K562 (cell line): ENCODE results near the gene CD82. TPM values are rescaled to one million over a fixed set of nuclear protein-coding genes. Genes with fewer than 3 reads are reported as not detected.

Source experiments
- BCOR ChIP-seq: fragments of 450-650 bp; IDR thresholded peaks from 2 replicates; pipeline ENCODE4 v1.6.1; 2016
- BRD4 ChIP-seq: fragments of 200-600 bp; sonication (generic); IDR thresholded peaks from 2 replicates; pipeline ENCODE4 v1.6.1; 2017; ENCODE audit warnings: inconsistent platforms
- CREBBP ChIP-seq: IDR thresholded peaks from one replicate; pipeline ENCODE4 v1.6.1; 2012; ENCODE audit warnings: low read depth, mild to moderate bottlenecking, control low read depth, inconsistent platforms, low read length
- FOXA1 ChIP-seq: fragments of 450-650 bp; IDR thresholded peaks from 2 replicates; pipeline ENCODE4 v1.6.1; 2016; ENCODE audit warnings: mild to moderate bottlenecking, borderline replicate concordance
- GTF2B ChIP-seq: IDR thresholded peaks from 2 replicates; pipeline ENCODE4 v1.6.1; 2011; ENCODE audit not compliant: insufficient read length; ENCODE audit errors: extremely low read depth
- HDAC1 ChIP-seq, 2 experiments: fragments of 450-650 bp; IDR thresholded peaks; 2 replicates each; pipeline ENCODE4 v1.6.1; 2016 to 2017; ENCODE audit warnings: inconsistent platforms in 1 of 2, mild to moderate bottlenecking in 1 of 2, moderate library complexity in 1 of 2
- HDAC2 ChIP-seq: fragments of 450-650 bp; IDR thresholded peaks from 2 replicates; pipeline ENCODE4 v1.6.1; 2016; ENCODE audit warnings: mild to moderate bottlenecking
- HDAC3 ChIP-seq: fragments of 450-650 bp; IDR thresholded peaks from 2 replicates; pipeline ENCODE4 v1.6.1; 2018; ENCODE audit warnings: borderline replicate concordance, mild to moderate bottlenecking, moderate library complexity; ENCODE audit not compliant: partially characterized antibody
- HMGXB4 ChIP-seq: sonication (generic); formaldehyde crosslinking; IDR thresholded peaks from 2 replicates; pipeline ENCODE4 v1.8.1; 2023; ENCODE audit warnings: mild to moderate bottlenecking, missing genetic modification reagents
- ILF3 ChIP-seq: fragments of 450-650 bp; IDR thresholded peaks from 2 replicates; pipeline ENCODE4 v1.6.1; 2018; ENCODE audit warnings: antibody characterized with exemption, mild to moderate bottlenecking, moderate library complexity, borderline replicate concordance
- KAT7 ChIP-seq: sonication (generic); formaldehyde crosslinking; IDR thresholded peaks from 2 replicates; pipeline ENCODE4 v1.8.0; 2022; ENCODE audit warnings: missing genetic modification reagents, mild to moderate bottlenecking, borderline replicate concordance
- KDM1A ChIP-seq, 2 experiments: fragments of 450-650 bp; IDR thresholded peaks; 2 replicates each; pipeline ENCODE4 v1.6.1; 2016; ENCODE audit warnings: mild to moderate bottlenecking in 2 of 2
- KLF6 ChIP-seq: fragments of 250-450 bp; sonication (Bioruptor Pico); IDR thresholded peaks from 2 replicates; pipeline ENCODE4 v1.4.0; 2020; ENCODE audit warnings: mild to moderate bottlenecking, moderate library complexity, borderline replicate concordance
- MXI1 ChIP-seq: IDR thresholded peaks from 2 replicates; pipeline ENCODE4 v1.6.1; 2011; ENCODE audit warnings: low read depth, mild to moderate bottlenecking, improper control_type of control experiment, low read length
- NCOA1 ChIP-seq: fragments of 450-650 bp; IDR thresholded peaks from 2 replicates; pipeline ENCODE4 v1.6.1; 2016; ENCODE audit warnings: low read depth
- NFXL1 ChIP-seq: fragments of 450-650 bp; formaldehyde crosslinking; IDR thresholded peaks from 2 replicates; pipeline ENCODE4 v1.4.0; 2021; ENCODE audit warnings: mild to moderate bottlenecking
- NR2C1 ChIP-seq, 2 experiments: fragments of 450-650 bp; IDR thresholded peaks; 2 replicates each; pipeline ENCODE4 v1.6.1; 2017; ENCODE audit warnings: mild to moderate bottlenecking in 2 of 2, antibody characterized with exemption in 1 of 2, inconsistent platforms in 1 of 2, missing compliant biosample characterization in 1 of 2, missing genetic modification characterization in 1 of 2
- SRSF1 ChIP-seq: fragments of 200-400 bp; formaldehyde crosslinking; IDR thresholded peaks from 2 replicates; pipeline ENCODE4 v1.6.1; 2017; ENCODE audit warnings: mild to moderate bottlenecking, low read depth, low read length, moderate library complexity
- STAT6 ChIP-seq: sonication (generic); formaldehyde crosslinking; IDR thresholded peaks from 2 replicates; pipeline ENCODE4 v1.8.1; 2023; ENCODE audit warnings: mild to moderate bottlenecking, missing genetic modification reagents
- XRCC4 ChIP-seq: IDR thresholded peaks from one replicate; pipeline ENCODE4 v1.6.1; 2011; ENCODE audit not compliant: insufficient read depth, insufficient read length; ENCODE audit errors: extremely low read depth
- ZC3H4 ChIP-seq: sonication (generic); formaldehyde crosslinking; IDR thresholded peaks from 2 replicates; pipeline ENCODE4 v1.9.0; 2021; ENCODE audit warnings: missing genetic modification reagents, borderline replicate concordance
- ZKSCAN1 ChIP-seq: fragments of 150-350 bp; IDR thresholded peaks from 2 replicates; pipeline ENCODE4 v1.6.1; 2016; ENCODE audit warnings: low read depth, low read length
- ZNF398 ChIP-seq: fragments of 250-450 bp; sonication (Bioruptor Pico); IDR thresholded peaks from 2 replicates; pipeline ENCODE4 v1.8.0; 2021; ENCODE audit warnings: moderate library complexity, mild to moderate bottlenecking, inconsistent platforms
- ZNF583 ChIP-seq: fragments of 250-450 bp; sonication (Bioruptor Pico); IDR thresholded peaks from 2 replicates; pipeline ENCODE4 v1.4.0; 2020
- ZSCAN32 ChIP-seq: fragments of 450-650 bp; formaldehyde crosslinking; IDR thresholded peaks from 2 replicates; pipeline ENCODE4 v1.4.0; 2020; ENCODE audit warnings: mild to moderate bottlenecking, moderate library complexity
- polyA plus RNA-seq, 8 experiments: library from polyadenylated mRNA; depleted of rRNA in 4 of 8; stranded (reverse) in 5 of 8; unstranded in 3 of 8; fragments of >200 nt; fragmentation: Nextera tagmentation in 2 of 8; fragmentation: Illumina TruSeq in 1 of 8; extraction: Ambion mirVana in 2 of 8; extraction: Trizol in 1 of 8; gene quantifications; 2 replicates each; pipeline versions ENCODE4 v1.2.1 to v1.2.3, GENCODE V29; 2011 to 2014; ENCODE audit warnings: inconsistent platforms in 1 of 8, missing spikeins in 1 of 8
- total RNA-seq, 7 experiments: library from RNA; depleted of rRNA in 6 of 7; stranded (reverse); fragments of >200 nt in 6 of 7; fragmentation: Illumina TruSeq in 2 of 7; extraction: Trizol in 2 of 7; gene quantifications; 2 replicates each; pipeline versions ENCODE4 v1.2.1 to v1.2.3, GENCODE V29; 2011 to 2021; ENCODE audit warnings: low replicate concordance in 1 of 7

CD82 gene
- total and polyA plus RNA-seq, 9 of the 15 experiments (the other 6 are each of a cell fraction or from before 2014, with no cell fraction given), result 0.27 to 9.4 (median 3.0) TPM

- no peak for TF ChIP-seq STAT6 (CRISPR knock-in tag)
- no peak for TF ChIP-seq XRCC4
- TF ChIP-seq KDM1A (IDR thresholded peaks at IDR 0.05), result peak; percentile 100
- peak; percentile 100 for TF ChIP-seq HDAC2
- no peak for TF ChIP-seq ZC3H4 (CRISPR knock-in tag)
- TF ChIP-seq NFXL1, result no peak
- TF ChIP-seq NCOA1, result no peak
- TF ChIP-seq GTF2B, result no peak
- no peak for TF ChIP-seq NR2C1 (IDR thresholded peaks at IDR 0.05)
- no peak for TF ChIP-seq NR2C1 (tag; IDR thresholded peaks at IDR 0.05)
- TF ChIP-seq CREBBP, result peak; percentile 46
- TF ChIP-seq HDAC3, result peak; percentile 69
- no peak for TF ChIP-seq ZSCAN32 (CRISPR knock-in tag)
- TF ChIP-seq SRSF1, result no peak
- TF ChIP-seq FOXA1, result no peak
- no peak for TF ChIP-seq ZKSCAN1
- TF ChIP-seq BRD4, result no peak
- TF ChIP-seq KLF6 (CRISPR knock-in tag), result no peak
- no peak for TF ChIP-seq ILF3
- TF ChIP-seq MXI1, result peak; percentile 98
- TF ChIP-seq HMGXB4 (CRISPR knock-in tag), result no peak
- TF ChIP-seq ZNF583 (CRISPR knock-in tag), result no peak
- peak; percentile 63 to 99; a peak in 3 of 4 replicates for TF ChIP-seq HDAC1 (IDR thresholded peaks at IDR 0.05)
- TF ChIP-seq KAT7 (CRISPR knock-in tag), result no peak
- no peak for TF ChIP-seq ZNF398 (CRISPR knock-in tag)
- TF ChIP-seq BCOR, result 0 out of 2 replicates have a peak, but pooled peaks have one; percentile 28
Measured at GRCh38 chr11:44542372-44542771, 23.1 kb upstream of the CD82 start (continued).
